ENCODE measurements around the gene SPRTN.

The SPRTN gene, protein sequence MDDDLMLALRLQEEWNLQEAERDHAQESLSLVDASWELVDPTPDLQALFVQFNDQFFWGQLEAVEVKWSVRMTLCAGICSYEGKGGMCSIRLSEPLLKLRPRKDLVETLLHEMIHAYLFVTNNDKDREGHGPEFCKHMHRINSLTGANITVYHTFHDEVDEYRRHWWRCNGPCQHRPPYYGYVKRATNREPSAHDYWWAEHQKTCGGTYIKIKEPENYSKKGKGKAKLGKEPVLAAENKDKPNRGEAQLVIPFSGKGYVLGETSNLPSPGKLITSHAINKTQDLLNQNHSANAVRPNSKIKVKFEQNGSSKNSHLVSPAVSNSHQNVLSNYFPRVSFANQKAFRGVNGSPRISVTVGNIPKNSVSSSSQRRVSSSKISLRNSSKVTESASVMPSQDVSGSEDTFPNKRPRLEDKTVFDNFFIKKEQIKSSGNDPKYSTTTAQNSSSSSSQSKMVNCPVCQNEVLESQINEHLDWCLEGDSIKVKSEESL

DNA sequence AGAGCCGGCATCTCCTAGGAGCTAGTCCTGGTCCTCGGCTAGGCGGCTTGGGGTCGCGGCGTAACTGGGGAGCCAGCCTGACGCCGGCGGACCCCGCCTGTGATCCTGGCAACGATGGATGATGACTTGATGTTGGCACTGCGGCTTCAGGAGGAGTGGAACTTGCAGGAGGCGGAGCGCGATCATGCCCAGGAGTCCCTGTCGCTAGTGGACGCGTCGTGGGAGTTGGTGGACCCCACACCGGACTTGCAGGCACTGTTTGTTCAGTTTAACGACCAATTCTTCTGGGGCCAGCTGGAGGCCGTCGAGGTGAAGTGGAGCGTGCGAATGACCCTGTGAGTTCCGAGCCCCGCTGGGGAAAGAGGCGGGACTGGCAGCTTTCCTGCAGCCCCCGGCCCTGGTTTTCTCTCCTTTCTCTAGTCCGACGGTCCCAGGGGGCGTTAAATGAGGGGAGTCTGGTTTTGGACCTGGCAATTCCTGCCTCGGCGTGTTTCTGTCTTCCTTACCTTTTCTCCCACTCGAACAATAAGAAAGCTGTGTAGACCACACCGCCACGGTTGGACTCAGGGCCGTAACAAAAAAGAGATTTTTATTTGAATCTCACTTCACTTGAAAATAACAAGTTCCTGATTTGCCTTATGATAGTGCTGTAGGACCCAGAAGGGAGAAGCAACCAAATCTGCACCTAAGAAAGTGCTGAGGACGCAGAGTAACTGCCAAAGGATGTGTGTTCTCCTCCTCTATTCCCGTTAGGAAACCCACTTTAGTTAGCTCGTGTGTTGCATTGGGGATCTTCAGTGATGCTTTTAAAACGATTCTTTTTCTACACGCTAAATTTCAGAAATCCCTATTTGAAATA lies at the start of gene SPRTN:
Gene SPRTN (plus strand): TSS at position 24 of the 859 bp plus-strand sequence. CDS start 91 bp downstream, at position 115.
- no peak for DNase-seq (ENCODE audit: low read depth in 2 of 3, low spot score in 2 of 3)

DNA sequence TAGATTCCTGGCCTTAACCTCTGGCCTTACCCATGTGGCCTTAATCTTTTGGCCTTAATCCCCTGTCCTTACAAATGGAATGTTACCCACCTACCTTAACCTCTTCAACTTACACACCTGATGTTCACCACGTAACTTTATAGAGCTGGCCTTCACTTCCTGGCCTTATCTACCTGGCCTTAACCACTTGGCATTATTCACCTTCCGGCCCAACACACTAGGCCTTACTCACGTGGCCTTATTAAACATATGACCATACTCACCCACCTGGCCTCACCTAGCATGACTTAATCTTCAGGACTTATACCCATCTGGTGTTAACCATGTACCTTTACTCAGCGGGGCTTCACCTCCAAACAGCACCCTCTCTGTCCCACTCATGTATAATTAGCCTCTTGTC lies 42.2 kb upstream of the SPRTN start:
- DNase-seq (ENCODE audit: low read depth in 2 of 3, low spot score in 2 of 3), result no peak

DNA sequence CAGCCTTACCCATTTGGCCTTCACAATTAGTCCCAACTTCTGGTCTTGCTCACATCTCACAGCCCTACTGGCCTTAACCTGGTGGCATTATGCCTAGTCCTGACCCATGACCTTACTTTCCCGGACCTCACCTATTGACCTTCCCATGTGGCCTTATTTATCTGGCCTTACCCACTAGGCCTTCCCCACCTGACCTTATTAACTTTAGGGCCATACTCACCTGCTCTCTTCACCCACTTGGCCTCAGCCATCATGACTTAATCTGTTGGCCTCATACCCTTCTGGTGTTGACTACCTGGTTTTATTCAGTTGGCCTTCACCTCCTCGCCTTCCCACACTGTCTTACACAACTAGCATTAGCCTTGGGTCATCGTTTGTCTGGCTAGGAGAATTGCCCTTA lies 36.1 kb upstream of the SPRTN start:
- no peak for DNase-seq (ENCODE audit: low read depth in 2 of 3, low spot score in 2 of 3)

- no peak for DNase-seq (ENCODE audit: low read depth in 2 of 3, low spot score in 2 of 3)
Measured at GRCh38 chr1:231310391-231310934, 27.6 kb upstream of the SPRTN start.

- DNase-seq (ENCODE audit: low read depth in 2 of 3, low spot score in 2 of 3), result no peak
Measured at GRCh38 chr1:231311720-231312431, 26.2 kb upstream of the SPRTN start.

- no peak for DNase-seq (ENCODE audit: low read depth in 2 of 3, low spot score in 2 of 3)
Measured at GRCh38 chr1:231312432-231312788, 25.7 kb upstream of the SPRTN start.

GRCh38 chr1:231313661-231314060 lies 24.4 kb upstream of the SPRTN start:
- no peak for DNase-seq (ENCODE audit: low read depth in 2 of 3, low spot score in 2 of 3)

DNA sequence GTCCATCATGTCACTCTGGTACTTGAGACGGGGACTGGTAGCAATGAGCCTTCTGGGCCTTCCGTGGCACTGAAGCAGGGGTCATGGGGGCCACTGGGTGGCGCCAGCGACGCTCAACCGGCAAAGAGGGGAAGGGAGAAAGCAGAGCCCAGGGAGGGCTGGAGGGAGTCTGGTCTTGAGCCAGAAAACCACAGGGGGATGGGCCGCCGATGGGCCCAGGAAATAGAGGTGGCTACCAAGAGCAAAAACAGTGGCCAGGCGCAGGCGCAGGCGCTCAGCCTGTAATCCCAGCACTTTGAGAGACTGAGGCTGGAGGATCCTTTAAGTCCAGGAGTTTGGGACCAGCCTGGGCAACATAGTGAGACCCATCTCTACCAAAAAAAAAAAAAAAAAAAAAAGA lies 22.2 kb upstream of the SPRTN start:
- no peak for DNase-seq (ENCODE audit: low read depth in 2 of 3, low spot score in 2 of 3)

DNA sequence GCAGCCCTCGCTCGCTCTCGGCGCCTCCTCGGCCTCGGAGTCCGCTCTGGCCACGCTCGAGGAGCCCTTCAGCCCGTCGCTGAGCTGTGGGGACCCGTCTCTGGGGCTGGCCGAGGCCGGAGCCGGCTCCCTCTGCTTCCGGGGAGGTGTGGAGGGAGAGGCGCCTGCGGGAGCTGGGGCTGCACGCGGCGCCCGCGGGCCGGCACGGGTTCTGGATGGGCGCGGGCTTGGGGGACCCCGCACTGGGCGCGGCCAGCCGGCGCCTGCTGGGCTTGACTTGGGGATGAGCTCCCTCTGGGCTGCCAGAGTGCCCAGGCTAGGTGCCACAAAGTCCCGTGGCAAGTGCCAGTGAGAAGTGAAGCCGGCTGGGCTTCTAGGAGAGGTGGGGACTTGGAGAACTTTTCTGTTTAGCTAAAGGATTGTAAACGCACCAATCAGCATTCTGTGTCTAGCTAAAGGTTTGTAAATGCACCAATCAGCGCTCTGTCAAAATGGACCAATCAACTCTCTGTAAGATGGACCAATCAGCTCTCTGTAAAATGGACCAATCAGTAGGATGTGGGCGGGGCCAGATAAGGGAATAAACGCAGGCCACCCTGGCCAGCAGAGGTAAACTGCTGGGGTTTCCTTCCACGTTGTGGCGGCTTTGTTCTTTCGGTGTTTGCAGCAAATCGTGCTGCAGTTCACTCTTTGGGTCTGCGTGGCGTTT lies 20.6 kb upstream of the SPRTN start:
- DNase-seq (ENCODE audit: low read depth in 2 of 3, low spot score in 2 of 3), result no peak

GRCh38 chr1:231318015-231318355 lies 20.1 kb upstream of the SPRTN start:
- DNase-seq (ENCODE audit: low read depth in 2 of 3, low spot score in 2 of 3), result no peak

- DNase-seq (ENCODE audit: low read depth in 2 of 3, low spot score in 2 of 3), result no peak
Measured at GRCh38 chr1:231318568-231318967, 19.5 kb upstream of the SPRTN start.

DNA sequence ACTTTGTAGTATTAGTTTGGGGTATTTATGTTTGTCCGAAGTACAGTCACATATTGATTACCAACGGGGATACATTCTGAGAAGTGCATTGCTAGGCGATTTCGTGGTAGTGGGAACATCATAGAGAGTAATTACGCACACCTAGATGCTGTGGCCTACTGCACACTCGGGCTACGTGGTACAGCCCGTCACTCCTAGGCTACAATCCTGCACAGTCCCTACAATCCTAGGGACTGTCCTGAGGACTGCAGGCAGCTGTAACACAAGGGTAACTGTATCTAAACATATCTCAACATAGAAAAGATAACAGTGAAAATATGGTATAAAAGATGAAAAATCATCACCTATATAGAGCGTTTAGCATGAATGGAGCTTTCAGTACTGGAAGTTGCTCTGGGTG lies 19.0 kb upstream of the SPRTN start:
- no peak for DNase-seq (ENCODE audit: low read depth in 2 of 3, low spot score in 2 of 3)

DNA sequence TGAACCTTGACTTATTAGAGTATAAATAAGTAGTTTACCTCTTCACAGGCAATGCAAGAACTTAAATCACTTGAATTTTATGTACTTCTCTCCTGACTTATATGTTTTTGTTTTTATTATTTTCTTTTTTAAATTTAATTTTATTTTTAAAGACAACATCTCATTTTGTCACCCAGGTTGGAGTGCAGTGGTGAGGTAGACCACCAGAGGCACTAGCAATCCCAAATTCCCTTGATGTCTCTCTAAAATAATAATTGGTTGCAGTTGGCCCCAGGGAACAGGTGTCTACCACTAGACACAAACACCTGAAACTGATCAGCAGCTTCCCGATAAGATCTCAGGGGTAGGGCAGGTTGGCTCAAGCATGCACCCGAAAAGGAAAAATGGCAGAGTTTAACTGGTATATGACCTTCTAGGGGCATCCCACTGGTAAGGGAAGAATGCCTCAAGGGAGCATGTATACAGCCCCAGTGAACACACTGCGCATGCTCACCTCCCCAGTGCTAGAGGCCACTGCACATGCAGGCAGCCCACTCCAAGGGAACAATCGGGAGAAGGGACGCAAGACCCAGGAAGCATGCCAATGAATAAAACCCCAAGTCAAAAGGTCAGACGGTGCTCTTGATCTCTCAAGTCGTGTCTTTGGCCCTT lies 15.1 kb upstream of the SPRTN start:
- no peak for DNase-seq (ENCODE audit: low read depth in 2 of 3, low spot score in 2 of 3)

DNA sequence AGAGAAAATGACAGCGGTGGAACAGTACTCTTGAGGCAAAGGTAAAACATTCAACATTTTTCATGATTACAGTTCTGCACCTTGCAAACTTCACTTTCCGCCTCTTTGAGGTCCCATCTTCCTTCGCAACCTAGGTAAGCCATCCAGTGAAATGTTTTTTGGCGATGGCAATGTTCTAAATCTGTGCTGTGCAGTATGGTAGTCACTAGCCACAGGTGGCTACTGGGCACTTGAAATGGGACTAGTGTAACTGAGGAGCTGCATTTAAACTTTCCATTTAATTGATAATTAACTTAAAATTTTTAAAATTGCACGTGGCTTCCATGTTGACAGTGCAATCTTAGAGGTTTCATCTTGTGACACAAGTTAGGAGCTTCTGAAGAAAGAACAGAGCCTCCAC lies 13.4 kb upstream of the SPRTN start:
- no peak for DNase-seq (ENCODE audit: low read depth in 2 of 3, low spot score in 2 of 3)

DNA sequence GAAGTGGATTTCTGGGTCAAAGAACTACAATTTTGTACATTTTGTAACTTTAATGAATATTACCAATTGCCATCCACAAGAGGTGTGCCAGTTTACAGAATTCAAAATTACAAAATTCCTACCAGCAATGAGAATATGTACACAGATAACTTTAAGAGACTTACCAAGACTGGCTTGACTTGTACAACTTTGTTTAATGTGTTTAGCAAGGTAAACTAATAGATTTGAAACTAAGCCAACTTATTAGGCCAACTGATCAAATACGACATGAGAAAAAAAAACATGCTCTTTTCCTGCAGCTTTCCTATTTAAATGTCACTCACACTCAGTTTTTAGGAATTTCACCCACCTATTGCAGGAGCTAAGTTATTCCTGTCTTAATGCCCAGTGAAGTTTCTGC lies 11.8 kb upstream of the SPRTN start:
- DNase-seq (ENCODE audit: low read depth in 2 of 3, low spot score in 2 of 3), result no peak

- DNase-seq (ENCODE audit: low read depth in 2 of 3, low spot score in 2 of 3), result no peak
Measured at GRCh38 chr1:231327617-231328016, 10.5 kb upstream of the SPRTN start.

DNA sequence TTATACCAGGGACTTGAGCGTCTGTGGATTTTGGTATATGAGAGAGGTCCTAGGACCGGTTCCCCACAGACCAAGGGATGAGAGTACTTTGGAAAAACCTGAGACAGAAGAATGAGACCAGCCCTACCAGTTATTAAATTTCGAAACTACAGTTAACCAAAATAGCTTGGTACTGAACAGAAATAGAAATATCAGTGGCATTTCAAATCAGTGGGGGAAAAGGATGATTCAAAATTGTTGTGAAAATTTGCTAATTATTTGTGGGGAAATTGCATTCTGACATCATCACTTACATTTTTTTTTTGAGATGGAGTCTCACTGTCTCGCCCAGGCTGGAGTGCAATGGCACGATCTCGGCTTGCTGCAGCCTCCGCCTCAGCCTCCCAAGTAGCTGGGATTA lies 8.6 kb upstream of the SPRTN start:
- no peak for DNase-seq (ENCODE audit: low read depth in 2 of 3, low spot score in 2 of 3)

- DNase-seq (ENCODE audit: low read depth in 2 of 3, low spot score in 2 of 3), result no peak
Measured at GRCh38 chr1:231332761-231333160, 5.3 kb upstream of the SPRTN start.

- no peak for DNase-seq (ENCODE audit: low read depth in 2 of 3, low spot score in 2 of 3)
Measured at GRCh38 chr1:231334079-231334666, 3.9 kb upstream of the SPRTN start.

DNA sequence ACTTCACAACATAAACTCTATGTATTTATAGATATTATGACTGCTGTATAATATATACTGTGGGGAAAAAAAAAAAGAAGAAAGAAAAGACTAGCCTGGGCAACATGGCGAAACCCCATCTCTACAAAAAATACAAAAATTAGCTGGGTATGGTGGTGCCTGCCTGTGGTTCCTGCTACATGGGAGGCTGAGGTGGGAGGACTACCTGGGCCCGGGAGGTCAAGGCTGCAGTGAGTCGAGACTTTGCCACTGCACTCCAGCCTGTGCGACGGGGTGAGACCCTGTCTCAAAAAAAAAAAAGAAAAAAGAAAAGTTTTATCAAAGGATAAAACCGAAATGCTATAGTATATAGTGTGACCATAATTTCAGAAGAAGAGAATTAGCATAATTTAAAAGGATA lies 3.1 kb upstream of the SPRTN start:
- no peak for DNase-seq (ENCODE audit: low read depth in 2 of 3, low spot score in 2 of 3)
